HG03039 (cell line): ENCODE measurements around the gene ABCA1.
"Not testable (repeated sequence)": the region's sequence is repeated elsewhere in the genome, so short reads cannot be mapped to it uniquely, and the experiment has no call there.

Source experiments
- ATAC-seq: cut with Tn5 transposase; IDR thresholded peaks from one replicate; pipeline ENCODE4 v1.9.1; 2021; ENCODE audit warnings: mild to moderate bottlenecking, moderate library complexity; ENCODE audit not compliant: unreplicated experiment

The ABCA1 gene

DNA sequence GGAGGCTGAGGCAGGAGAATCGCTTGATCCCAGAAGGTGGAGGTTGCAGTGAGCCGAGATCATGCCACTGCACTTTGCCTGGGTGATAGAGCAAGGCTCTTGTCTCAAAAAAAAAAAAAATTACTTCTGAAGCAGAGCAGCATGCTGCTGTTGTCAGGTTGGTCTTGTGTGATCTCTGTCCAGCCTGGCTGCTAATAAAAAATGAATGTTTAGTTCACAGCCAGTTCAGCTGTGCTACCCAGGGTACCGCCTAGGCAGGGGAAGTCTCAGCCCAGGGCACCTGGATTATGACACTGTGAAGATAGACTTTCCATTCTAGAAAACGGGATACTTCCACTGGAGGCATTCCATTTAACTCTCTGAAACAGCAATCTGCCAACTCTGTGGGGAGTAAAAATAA, 23.5 kb upstream of the ABCA1 start:
- ATAC-seq = no peak

DNA sequence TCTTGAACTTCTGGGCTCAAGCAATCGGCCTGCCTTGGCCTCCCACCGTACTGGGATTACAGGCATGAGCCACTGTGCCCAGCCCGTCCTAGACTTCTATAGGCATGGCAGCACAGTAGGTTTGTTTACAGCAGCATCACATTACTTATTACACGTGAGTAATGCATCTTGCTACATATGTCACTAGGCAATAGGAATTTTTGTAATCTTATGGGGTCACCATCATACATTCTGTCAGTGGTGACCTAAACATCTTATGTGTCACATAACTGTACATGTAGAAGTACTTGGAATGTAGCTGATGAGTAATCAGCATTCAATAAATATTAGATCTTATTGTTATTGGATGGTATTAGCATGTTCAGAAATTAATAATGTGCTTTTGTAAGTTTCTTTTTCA, 22.9 kb upstream of the ABCA1 start:
- ATAC-seq = no peak

- no peak for ATAC-seq
Measured at GRCh38 chr9:104948277-104948676, 20.3 kb upstream of the ABCA1 start.

DNA sequence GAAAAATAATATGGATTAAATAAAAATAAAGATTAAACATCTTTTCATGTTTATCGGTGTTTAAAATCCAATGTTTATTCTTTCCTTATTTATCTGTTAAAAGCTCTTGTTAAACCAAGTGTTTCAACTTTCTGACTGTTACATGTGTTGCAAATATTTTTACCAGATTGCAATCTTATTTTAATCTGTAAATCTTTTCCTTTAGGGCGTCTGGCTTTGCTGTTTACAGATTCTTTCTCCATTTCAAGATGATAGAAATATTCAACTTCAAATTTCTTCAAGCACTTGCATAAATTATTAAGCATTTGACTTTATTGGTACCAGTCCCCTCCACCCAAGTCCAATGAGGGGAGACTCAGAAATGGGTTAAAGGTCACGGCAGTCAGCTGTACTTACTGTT, 16.9 kb upstream of the ABCA1 start:
- ATAC-seq = no peak

- no peak for ATAC-seq
Measured at GRCh38 chr9:104944356-104944755, 16.4 kb upstream of the ABCA1 start.

- no peak for ATAC-seq
Measured at GRCh38 chr9:104941597-104941996, 13.6 kb upstream of the ABCA1 start.

DNA sequence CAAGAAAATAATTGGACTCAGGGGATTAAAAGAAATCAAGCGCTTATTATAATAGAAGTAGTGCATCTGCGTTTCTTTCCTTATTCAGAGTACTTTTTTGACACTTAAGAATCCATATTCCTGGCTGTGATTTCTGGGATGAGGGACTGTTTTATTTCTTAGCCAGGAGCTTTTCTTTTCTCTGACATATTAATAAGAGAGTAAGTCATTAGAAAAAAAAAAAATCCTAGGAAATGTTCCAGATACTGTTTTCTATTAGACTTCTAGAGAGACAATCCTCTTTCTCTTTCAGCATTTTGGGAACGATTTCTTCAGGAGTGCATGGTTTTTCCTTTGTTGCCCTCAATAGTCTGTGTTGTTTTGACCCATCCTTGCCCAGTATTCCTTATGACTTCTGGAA, 8.3 kb upstream of the ABCA1 start:
- ATAC-seq = no peak

DNA sequence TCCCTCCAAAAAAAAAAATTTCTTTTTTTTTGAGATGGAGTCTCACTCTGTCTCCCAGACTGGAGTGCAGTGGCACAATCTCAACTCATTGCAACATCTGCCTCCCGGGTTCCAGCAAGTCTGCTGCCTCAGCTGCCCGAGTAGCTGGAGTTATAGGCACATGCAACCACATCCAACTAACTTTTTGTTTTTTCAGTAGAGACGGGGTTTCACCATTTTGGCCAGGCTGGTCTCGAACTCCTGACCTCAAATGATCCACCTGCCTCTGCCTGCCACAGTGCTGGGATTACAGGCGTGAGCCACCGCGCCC, 7.5 kb upstream of the ABCA1 start:
- not testable (repeated sequence) for ATAC-seq

- ATAC-seq = no peak
Measured at GRCh38 chr9:104934691-104935500, 6.9 kb upstream of the ABCA1 start.

GRCh38 chr9:104933091-104933490, 5.1 kb upstream of the ABCA1 start:
- ATAC-seq = not testable (repeated sequence)

GRCh38 chr9:104931256-104931655, 3.3 kb upstream of the ABCA1 start:
- no peak for ATAC-seq

DNA sequence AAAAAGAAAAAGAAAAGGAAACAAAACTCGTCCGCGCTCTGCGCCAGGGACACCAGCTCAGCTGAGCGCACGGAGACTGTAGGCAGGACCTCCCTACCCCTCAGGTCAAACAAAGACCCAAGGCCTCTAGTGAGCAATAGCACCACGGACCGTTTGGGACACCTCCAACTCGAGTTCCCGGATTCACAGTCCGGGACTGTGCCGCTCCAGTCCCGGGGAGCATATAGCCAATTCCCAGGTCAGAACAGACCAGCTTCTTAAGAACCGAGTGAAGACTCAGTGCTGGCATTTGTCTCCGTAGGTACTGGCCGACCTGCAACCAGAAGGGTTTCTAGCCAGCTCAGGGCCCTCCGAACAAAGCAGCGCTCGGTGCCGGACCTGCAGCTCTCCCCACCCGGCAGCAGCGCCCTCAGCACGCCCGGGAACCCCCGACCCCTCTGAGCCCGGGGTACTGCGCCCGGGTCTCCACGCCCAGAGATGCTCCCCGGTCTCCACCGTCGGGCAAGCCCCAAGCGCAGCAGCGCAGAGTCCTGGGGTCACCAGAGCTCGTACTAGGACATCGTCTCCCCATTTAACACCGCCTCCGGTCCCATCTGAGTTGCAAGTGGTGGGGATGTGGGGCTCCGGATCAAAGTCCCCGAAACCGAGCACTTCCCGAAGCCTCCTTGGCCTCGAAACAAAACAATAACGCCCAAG, 591 bp downstream of the ABCA1 start:
- peak; percentile 8 for ATAC-seq

DNA sequence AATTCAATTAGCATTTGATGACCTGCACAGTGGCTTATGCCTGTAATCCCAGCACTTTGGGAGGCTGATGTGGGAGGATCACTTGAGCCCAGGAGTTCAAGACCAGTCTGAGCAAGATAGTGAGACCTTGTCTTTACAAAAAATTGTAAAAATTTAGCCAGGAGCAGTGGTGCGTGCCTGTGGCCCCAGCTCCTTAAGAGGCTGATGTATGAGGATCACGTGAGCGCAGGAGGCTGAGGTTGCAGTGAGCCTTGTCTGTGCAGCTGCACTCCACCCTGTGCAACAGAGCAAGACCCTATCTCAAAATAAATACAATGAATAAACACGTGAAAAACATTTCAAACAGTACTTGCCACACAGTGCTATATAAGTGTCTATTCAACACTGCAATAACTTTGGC, 4.2 kb downstream of the ABCA1 start:
- ATAC-seq = peak; percentile 63

DNA sequence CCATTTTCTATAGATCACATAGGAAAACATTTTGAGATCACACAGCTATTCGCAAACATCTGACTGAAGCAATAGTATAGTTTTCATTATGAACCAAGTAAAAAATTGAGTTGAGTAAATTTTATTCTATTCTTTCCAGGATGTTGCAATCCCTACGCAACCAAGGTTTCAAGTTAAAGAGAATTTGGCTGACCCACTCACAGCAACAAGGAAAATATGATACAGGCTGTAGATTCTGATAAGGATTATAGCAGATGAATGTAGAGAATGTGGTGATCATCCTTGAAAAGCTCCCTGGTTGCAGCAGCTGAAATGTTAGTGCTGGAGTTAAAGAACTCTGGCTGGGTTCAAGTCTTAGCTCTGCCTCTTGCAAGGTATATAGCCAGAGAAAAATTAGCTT, 4.7 kb downstream of the ABCA1 start:
- no peak for ATAC-seq

DNA sequence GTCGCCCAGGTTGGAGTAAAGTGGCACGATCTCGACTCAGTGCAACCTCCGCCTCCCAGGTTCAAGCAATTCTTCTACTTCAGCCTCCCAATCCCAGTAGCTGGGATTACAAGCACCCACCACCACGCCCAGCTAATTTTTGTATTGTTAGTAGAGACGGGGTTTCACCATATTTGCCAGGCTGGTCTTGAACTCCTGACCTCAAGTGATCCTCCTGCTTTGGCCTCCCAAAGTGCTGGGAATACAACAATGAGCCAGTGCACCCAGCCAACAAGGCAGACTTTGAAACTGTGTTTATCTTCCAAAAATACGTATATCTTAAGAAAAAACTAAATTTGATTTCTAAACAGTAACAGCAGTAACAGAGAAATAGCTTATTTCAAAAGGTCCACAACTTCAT, 5.2 kb downstream of the ABCA1 start:
- not testable (repeated sequence) for ATAC-seq

- ATAC-seq = no peak
Measured at GRCh38 chr9:104921067-104921741, 6.8 kb downstream of the ABCA1 start.

GRCh38 chr9:104915753-104916152, 12.2 kb downstream of the ABCA1 start:
- ATAC-seq = no peak

GRCh38 chr9:104915049-104915448, 12.9 kb downstream of the ABCA1 start:
- no peak for ATAC-seq

DNA sequence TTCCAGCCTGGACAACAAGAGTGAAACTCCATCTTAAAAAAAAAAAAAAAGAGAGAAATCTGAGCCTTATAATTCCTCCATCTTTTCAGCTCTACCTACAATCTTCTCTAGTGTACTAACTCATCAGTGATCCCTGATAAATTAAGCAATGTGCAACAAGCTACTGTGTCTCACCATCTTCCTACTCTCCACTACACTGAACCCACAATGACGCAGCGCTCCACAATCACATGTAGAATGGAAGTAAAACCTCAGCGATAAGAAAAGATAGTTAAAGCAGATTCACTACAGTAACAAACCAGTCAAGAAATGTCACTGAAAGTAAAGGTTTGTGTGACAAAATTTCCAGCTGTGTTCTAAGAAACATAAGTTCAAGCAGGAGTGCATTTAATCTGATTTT, 13.5 kb downstream of the ABCA1 start:
- ATAC-seq = no peak

DNA sequence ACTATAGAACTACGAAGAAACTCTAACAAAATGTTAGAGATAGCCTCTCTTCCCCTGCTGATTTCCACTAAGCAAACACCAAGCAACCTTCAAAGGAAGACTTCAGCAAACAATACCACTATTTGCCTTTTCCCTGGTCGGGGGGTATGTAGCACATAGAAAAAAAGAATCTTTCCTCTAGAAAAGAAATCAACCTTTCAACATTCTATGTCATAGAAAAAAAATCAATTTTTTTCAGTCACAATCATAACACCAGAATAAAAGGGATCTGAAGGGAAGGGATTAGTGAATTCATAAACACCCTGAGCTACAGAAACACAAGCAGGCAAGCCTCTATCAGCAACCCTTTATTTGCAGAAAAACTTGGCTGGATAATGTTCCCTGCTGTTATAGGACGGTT, 15.3 kb downstream of the ABCA1 start:
- no peak for ATAC-seq

GRCh38 chr9:104911032-104911607, 16.8 kb downstream of the ABCA1 start:
- no peak for ATAC-seq
